GM12891 (cell line): ENCODE data around the gene MTCL1.

Experiments
- POLR2A ChIP-seq: IDR thresholded peaks from 2 replicates; pipeline ENCODE4 v1.6.1; 2011; ENCODE audit warnings: low read depth, low read length, control low read depth
- TAF1 ChIP-seq: IDR thresholded peaks from 2 replicates; pipeline ENCODE4 v1.6.1; 2011; ENCODE audit warnings: low read depth, low read length, control low read depth

DNA sequence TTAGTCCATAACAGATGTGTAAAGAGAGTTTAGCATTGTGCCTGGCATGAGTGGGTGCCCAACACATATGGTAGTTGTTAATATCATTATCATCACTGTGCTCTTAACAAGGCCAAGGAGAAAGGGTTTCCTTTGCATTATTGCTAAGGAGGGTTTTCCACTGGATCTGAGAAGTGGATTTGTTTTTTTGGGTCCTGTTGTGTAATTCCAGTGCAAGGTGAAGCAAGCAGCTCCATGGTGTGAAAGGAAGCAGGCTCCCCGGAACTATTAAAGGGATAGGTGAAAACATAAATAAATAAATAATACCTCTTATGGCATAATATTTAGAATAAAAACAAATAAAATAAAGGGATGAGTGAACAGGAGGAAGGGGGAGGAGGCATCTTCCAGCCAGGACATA, 65.3 kb downstream of the MTCL1 start:
- no peak for TF ChIP-seq POLR2A
- no peak for TF ChIP-seq TAF1
